OCI-LY7 (cell line): Measurements from ENCODE around the gene GCLM. TPM values are rescaled to one million over a fixed set of nuclear protein-coding genes. Genes with fewer than 3 reads are reported as not detected.
"Not testable (repeated sequence)": the region's sequence is repeated elsewhere in the genome, so short reads cannot be mapped to it uniquely, and the experiment has no call there.

ENCODE experiments used
- BruUV-seq: library from RNA; stranded (reverse); fragments of 400-500 nt; replicated peaks from 2 replicates; lab custom pipeline; 2021; lab: Mats Ljungman, UMichigan
- CTCF ChIA-PET: fragments of 300-600 bp; sonication (Branson Sonifier 250); formaldehyde crosslinking; loops from one replicate; lab custom pipeline; 2022; ENCODE audit warnings: antibody characterized with exemption; ENCODE audit not compliant: unreplicated experiment; lab: Charles Lee
- POLR2A ChIA-PET: fragments of 300-600 bp; sonication (Branson Sonifier 250); formaldehyde crosslinking; loops from one replicate; lab custom pipeline; 2022; ENCODE audit warnings: antibody characterized with exemption; lab: Charles Lee
- DNase-seq: peaks from one replicate; pipeline ENCODE4 v3.0.0-alpha.2; 2015; ENCODE audit warnings: low spot score
- H2AFZ ChIP-seq: fragments of 200-600 bp; sonication (generic), shearing (Covaris generic); 2 replicates; pipeline ENCODE4 v1.6.1; 2014; ENCODE audit warnings: mild to moderate bottlenecking, antibody characterized with exemption, low read length, moderate library complexity
- H3K27ac ChIP-seq: fragments of 200-600 bp; sonication (generic); 2 replicates; pipeline ENCODE4 v1.5.1; 2014; ENCODE audit warnings: mixed run types, low read depth, mild to moderate bottlenecking, moderate library complexity, low read length, inconsistent platforms; ENCODE audit not compliant: poor library complexity, severe bottlenecking
- H3K36me3 ChIP-seq: fragments of 200-600 bp; sonication (generic); 2 replicates; pipeline ENCODE4 v1.6.1; 2014; ENCODE audit warnings: mild to moderate bottlenecking, antibody characterized with exemption, low read length, moderate library complexity, mixed read lengths; ENCODE audit not compliant: insufficient read depth
- H3K4me1 ChIP-seq: fragments of 200-600 bp; sonication (generic); 2 replicates; pipeline ENCODE4 v1.5.1; 2014; ENCODE audit warnings: mild to moderate bottlenecking, low read length; ENCODE audit not compliant: insufficient read depth, poor library complexity, severe bottlenecking
- H3K4me2 ChIP-seq: fragments of 200-600 bp; sonication (generic); 2 replicates; pipeline ENCODE4 v1.6.1; 2014; ENCODE audit warnings: mild to moderate bottlenecking, low read length
- H3K4me3 ChIP-seq: fragments of 200-600 bp; sonication (generic); 2 replicates; pipeline ENCODE4 v1.5.1; 2014; ENCODE audit warnings: mild to moderate bottlenecking, low read depth, low read length; ENCODE audit not compliant: poor library complexity, severe bottlenecking
- H3K79me2 ChIP-seq: fragments of 200-600 bp; sonication (generic); 2 replicates; pipeline ENCODE4 v1.6.1; 2016; ENCODE audit warnings: low read depth, mild to moderate bottlenecking, low read length, moderate library complexity, mixed read lengths; ENCODE audit not compliant: insufficient read depth
- H3K9me2 ChIP-seq: fragments of 200-600 bp; sonication (generic); 2 replicates; pipeline ENCODE4 v1.6.1; 2016; ENCODE audit warnings: mild to moderate bottlenecking, low read length, mixed read lengths; ENCODE audit not compliant: insufficient read depth
- H3K9me3 ChIP-seq: fragments of 200-600 bp; sonication (generic); 2 replicates; pipeline ENCODE4 v1.6.1; 2014; ENCODE audit warnings: mild to moderate bottlenecking, mixed run types, low read length, mixed read lengths
- H4K20me1 ChIP-seq: fragments of 200-600 bp; sonication (generic); 2 replicates; pipeline ENCODE4 v1.6.1; 2014; ENCODE audit warnings: mild to moderate bottlenecking, antibody characterized with exemption, low read length, moderate library complexity, mixed read lengths; ENCODE audit not compliant: insufficient read depth
- CTCF ChIP-seq: fragments of 200-600 bp; sonication (generic); conservative IDR thresholded peaks from 2 replicates; pipeline ENCODE4 v1.5.1; 2014; ENCODE audit warnings: mild to moderate bottlenecking, antibody characterized with exemption, low read length, moderate library complexity, mixed read lengths
- EZH2phosphoT487 ChIP-seq: fragments of 200-600 bp; sonication (generic); IDR thresholded peaks from 2 replicates; pipeline ENCODE4 v1.6.1; 2018; ENCODE audit warnings: low read depth, borderline replicate concordance, mild to moderate bottlenecking, mixed run types, antibody characterized with exemption, low read length, moderate library complexity, mixed read lengths
- intact Hi-C: fragments of 100-400 bp; cut with micrococcal nuclease; formaldehyde crosslinking; loops from one replicate; pipeline ENCODE4 v1.10.0; 2022; ENCODE audit not compliant: unreplicated experiment
- total RNA-seq, 2 experiments: library from RNA; depleted of rRNA in 1 of 2; stranded (reverse); fragments of >200 nt in 1 of 2; shearing (Covaris generic) in 1 of 2; gene quantifications; 2 replicates each; pipeline ENCODE4 v1.2.3, GENCODE V29; 2014 to 2022

GCLM gene
- total RNA-seq, 2 experiments from 2014 or later, result 7.0 to 24.0 TPM

- no peaks in the 10 kb centered on the region for H4K20me1 ChIP-seq
- H3K9me3 ChIP-seq, result no peaks in the 10 kb centered on the region
- TF ChIP-seq EZH2phosphoT487 (no peak), CTCF (no peak)
- H3K4me1 ChIP-seq, result no peaks in the 10 kb centered on the region
- no peak for DNase-seq
- BruUV-seq, result no TSS peak
- intact Hi-C loops, result no loop called here
- peaks cover 38% of the 10 kb centered on the region for H3K36me3 ChIP-seq
- H3K4me3 ChIP-seq, result no peak overlapping the region
- H3K79me2 ChIP-seq, result no peaks in the 10 kb centered on the region
- CTCF ChIA-PET, result interaction anchor here (1.0 kb wide), 1 partner anchor 10 kb away, joined by 4 read pairs; no protein-coding TSS in a partner anchor
- no peaks in the 10 kb centered on the region for H3K9me2 ChIP-seq
- H3K4me2 ChIP-seq, result no peak overlapping the region
- H3K27ac ChIP-seq, result no peak overlapping the region
- no peak overlapping the region for H2AFZ ChIP-seq
- POLR2A ChIA-PET, result interaction anchor here (0.5 to 0.9 kb wide), 2 partner anchors 14 to 197 kb away, joined by 3 read pairs; partner anchors contain the start of gene DNTTIP2
Observed at GRCh38 chr1:93865253-93865652, 44.0 kb downstream of the GCLM start.

GRCh38 chr1:93864175-93864574, 45.1 kb downstream of the GCLM start:
- no TSS peak for BruUV-seq
- no peaks in the 10 kb centered on the region for H3K79me2 ChIP-seq
- peaks cover 28% of the 10 kb centered on the region for H3K36me3 ChIP-seq
- POLR2A ChIA-PET, result no interaction called here
- H3K27ac ChIP-seq, result no peak overlapping the region
- CTCF ChIA-PET, result no interaction called here
- H3K9me3 ChIP-seq, result no peaks in the 10 kb centered on the region
- no peak overlapping the region for H3K4me2 ChIP-seq
- no peak overlapping the region for H3K4me3 ChIP-seq
- intact Hi-C loops, result no loop called here
- no peak overlapping the region for H2AFZ ChIP-seq
- no peaks in the 10 kb centered on the region for H4K20me1 ChIP-seq
- DNase-seq, result no peak
- no peaks in the 10 kb centered on the region for H3K4me1 ChIP-seq
- no peak for TF ChIP-seq EZH2phosphoT487
- no peak for TF ChIP-seq CTCF
- no peaks in the 10 kb centered on the region for H3K9me2 ChIP-seq

GRCh38 chr1:93857653-93858052, 51.6 kb downstream of the GCLM start:
- H3K36me3 ChIP-seq, H3K4me2 ChIP-seq, H2AFZ ChIP-seq, intact Hi-C loops, H3K79me2 ChIP-seq, H3K27ac ChIP-seq, CTCF ChIA-PET, H3K4me1 ChIP-seq, H4K20me1 ChIP-seq, H3K9me2 ChIP-seq, H3K9me3 ChIP-seq, BruUV-seq, DNase-seq, H3K4me3 ChIP-seq: not testable (repeated sequence)
- POLR2A ChIA-PET, result interaction anchor here (0.7 kb wide), 1 partner anchor 1246 kb away, joined by 5 read pairs; no protein-coding TSS in a partner anchor

GRCh38 chr1:93855983-93856382, 53.2 kb downstream of the GCLM start:
- H3K79me2 ChIP-seq, DNase-seq, POLR2A ChIA-PET, H3K9me2 ChIP-seq, H3K4me3 ChIP-seq, H2AFZ ChIP-seq, H3K4me1 ChIP-seq, intact Hi-C loops, BruUV-seq, H3K4me2 ChIP-seq, CTCF ChIA-PET, H3K9me3 ChIP-seq, H3K36me3 ChIP-seq, H3K27ac ChIP-seq, H4K20me1 ChIP-seq: not testable (repeated sequence)
